ENCODE data around the gene SREBF2. TPM values are rescaled to one million over a fixed set of nuclear protein-coding genes. Genes with fewer than 3 reads are reported as not detected.

SREBF2 gene
- total RNA-seq, 1 experiment from 2014 or later, result 150 TPM

GRCh38 chr22:41908411-41909309 lies 75.8 kb downstream of the SREBF2 start:
- Histone ChIP-seq H3K9me3 (no peaks in the 10 kb centered on the region), H3K4me1 (no peaks in the 10 kb centered on the region), H3K27me3 (replicated peaks; ENCODE audit: control insufficient read depth, insufficient read depth, low read length) (no peaks in the 10 kb centered on the region; the same call in 1 of the 2 replicates), H3K4me3 (ENCODE audit: low read depth, low read length) (no peak overlapping the region), H3K36me3 (ENCODE audit: control insufficient read depth, insufficient read depth, low read length) (no peaks in the 10 kb centered on the region; the same call in 1 of the 2 replicates)
- POLR2A ChIA-PET, result interaction anchor here (1.5 kb wide), 1 partner anchor 17 kb away, joined by 3 read pairs; no protein-coding TSS in a partner anchor
- Mint-ChIP-seq H3K27me3 (ENCODE audit: insufficient read depth, unreplicated experiment) (peaks cover 13% of the 10 kb centered on the region), H3K4me1 (ENCODE audit: low read depth, unreplicated experiment) (peaks cover 7% of the 10 kb centered on the region), H3K27ac (ENCODE audit: unreplicated experiment) (no peak overlapping the region), H3K9me3 (ENCODE audit: unreplicated experiment) (no peaks in the 10 kb centered on the region), H3K36me3 (ENCODE audit: insufficient read depth, unreplicated experiment) (peaks cover 66% of the 10 kb centered on the region), H3K4me3 (ENCODE audit: unreplicated experiment) (no peak overlapping the region)
- no peak for TF ChIP-seq CTCF (IDR thresholded peaks at IDR 0.05; ENCODE audit: insufficient read depth in 1 of 2, low read depth in 1 of 2, low read length in 1 of 2, severe bottlenecking in 1 of 2, unreplicated experiment in 1 of 2)
- BruUV-seq (replicated peaks), result no TSS peak
- no peak for DNase-seq
- intact Hi-C loops (cut with micrococcal nuclease; ENCODE audit: unreplicated experiment), result no loop called here
- CTCF ChIA-PET, result interaction anchor here (1.3 to 1.5 kb wide), 2 partner anchors 17 to 33 kb away, joined by 4 to 7 read pairs; no protein-coding TSS in a partner anchor

GRCh38 chr22:41909310-41910049 lies 76.6 kb downstream of the SREBF2 start:
- no peak overlapping the region for H3K27ac Mint-ChIP-seq (ENCODE audit: unreplicated experiment)
- BruUV-seq (replicated peaks), result no TSS peak
- H3K4me1 Mint-ChIP-seq (ENCODE audit: low read depth, unreplicated experiment), result peaks cover 7% of the 10 kb centered on the region
- H3K9me3 Mint-ChIP-seq (ENCODE audit: unreplicated experiment), result no peaks in the 10 kb centered on the region
- H3K4me1 ChIP-seq, result no peaks in the 10 kb centered on the region
- no peaks in the 10 kb centered on the region for H3K9me3 ChIP-seq
- CTCF ChIA-PET, result interaction anchor here (1.5 kb wide), 1 partner anchor 32 kb away, joined by 4 read pairs; no protein-coding TSS in a partner anchor
- intact Hi-C loops (cut with micrococcal nuclease; ENCODE audit: unreplicated experiment), result no loop called here
- H3K4me3 ChIP-seq (ENCODE audit: low read depth, low read length), result no peak overlapping the region
- peaks cover 58% of the 10 kb centered on the region for H3K36me3 Mint-ChIP-seq (ENCODE audit: insufficient read depth, unreplicated experiment)
- DNase-seq, result no peak
- POLR2A ChIA-PET, result no interaction called here
- H3K27me3 Mint-ChIP-seq (ENCODE audit: insufficient read depth, unreplicated experiment), result peaks cover 13% of the 10 kb centered on the region
- H3K27me3 ChIP-seq (replicated peaks; ENCODE audit: control insufficient read depth, insufficient read depth, low read length), result no peaks in the 10 kb centered on the region; the same call in 1 of the 2 replicates
- TF ChIP-seq CTCF (IDR thresholded peaks at IDR 0.05; ENCODE audit: insufficient read depth in 1 of 2, low read depth in 1 of 2, low read length in 1 of 2, severe bottlenecking in 1 of 2, unreplicated experiment in 1 of 2), result no peak
- H3K4me3 Mint-ChIP-seq (ENCODE audit: unreplicated experiment), result peak overlapping the region; percentile 31
- H3K36me3 ChIP-seq (ENCODE audit: control insufficient read depth, insufficient read depth, low read length), result no peaks in the 10 kb centered on the region; the same call in 1 of the 2 replicates

Data from Caco-2 (cell line).